BLaER1 (cell line): ENCODE data around the gene RPP25L.

Experiments used
- H3K27ac ChIP-seq: shearing (Covaris generic); formaldehyde crosslinking; 2 replicates; pipeline ENCODE4 v1.8.1; 2022
- H3K27me3 ChIP-seq: shearing (Covaris generic); formaldehyde crosslinking; 2 replicates; pipeline ENCODE4 v1.8.1; 2022
- H3K36me3 ChIP-seq: shearing (Covaris generic); formaldehyde crosslinking; 2 replicates; pipeline ENCODE4 v1.8.1; 2022
- H3K4me1 ChIP-seq: shearing (Covaris generic); formaldehyde crosslinking; 2 replicates; pipeline ENCODE4 v1.8.1; 2022
- H3K4me2 ChIP-seq: shearing (Covaris generic); formaldehyde crosslinking; 2 replicates; pipeline ENCODE4 v1.8.1; 2022
- H3K4me3 ChIP-seq: shearing (Covaris generic); formaldehyde crosslinking; 2 replicates; pipeline ENCODE4 v1.8.1; 2022
- H3K9ac ChIP-seq: shearing (Covaris generic); formaldehyde crosslinking; 2 replicates; pipeline ENCODE4 v1.8.1; 2022
- H3K9me3 ChIP-seq: shearing (Covaris generic); formaldehyde crosslinking; 2 replicates; pipeline ENCODE4 v1.8.1; 2022
- H4K20me1 ChIP-seq: shearing (Covaris generic); formaldehyde crosslinking; 2 replicates; pipeline ENCODE4 v1.8.1; 2022
- Cebpa-rat ChIP-seq: shearing (Covaris generic); IDR thresholded peaks from 2 replicates; pipeline ENCODE4 v1.8.1; 2022

The RPP25L gene

GRCh38 chr9:34628656-34629490 lies 17.0 kb upstream of the RPP25L start, which contains the start of gene ARID3C:
ARID3C (minus strand) TSS chr9:34629066; CDS start chr9:34628014, 1,052 bp downstream.
- Histone ChIP-seq H3K4me2 (peak within 1 kb of the TSS; percentile 66), H3K27ac (no peak within 1 kb of the TSS), H3K4me1 (peaks cover 14% of the 10 kb centered on the region), H3K9me3 (peaks cover 3% of the 10 kb centered on the region; the same call in 1 of the 2 replicates), H3K4me3 (peak within 1 kb of the TSS; percentile 52), H3K9ac (no peak within 1 kb of the TSS), H4K20me1 (peaks cover 70% of the 10 kb centered on the region), H3K27me3 (peaks cover 83% of the 10 kb centered on the region), H3K36me3 (no peaks in the 10 kb centered on the region)
- TF ChIP-seq Cebpa-rat, result no peak

DNA sequence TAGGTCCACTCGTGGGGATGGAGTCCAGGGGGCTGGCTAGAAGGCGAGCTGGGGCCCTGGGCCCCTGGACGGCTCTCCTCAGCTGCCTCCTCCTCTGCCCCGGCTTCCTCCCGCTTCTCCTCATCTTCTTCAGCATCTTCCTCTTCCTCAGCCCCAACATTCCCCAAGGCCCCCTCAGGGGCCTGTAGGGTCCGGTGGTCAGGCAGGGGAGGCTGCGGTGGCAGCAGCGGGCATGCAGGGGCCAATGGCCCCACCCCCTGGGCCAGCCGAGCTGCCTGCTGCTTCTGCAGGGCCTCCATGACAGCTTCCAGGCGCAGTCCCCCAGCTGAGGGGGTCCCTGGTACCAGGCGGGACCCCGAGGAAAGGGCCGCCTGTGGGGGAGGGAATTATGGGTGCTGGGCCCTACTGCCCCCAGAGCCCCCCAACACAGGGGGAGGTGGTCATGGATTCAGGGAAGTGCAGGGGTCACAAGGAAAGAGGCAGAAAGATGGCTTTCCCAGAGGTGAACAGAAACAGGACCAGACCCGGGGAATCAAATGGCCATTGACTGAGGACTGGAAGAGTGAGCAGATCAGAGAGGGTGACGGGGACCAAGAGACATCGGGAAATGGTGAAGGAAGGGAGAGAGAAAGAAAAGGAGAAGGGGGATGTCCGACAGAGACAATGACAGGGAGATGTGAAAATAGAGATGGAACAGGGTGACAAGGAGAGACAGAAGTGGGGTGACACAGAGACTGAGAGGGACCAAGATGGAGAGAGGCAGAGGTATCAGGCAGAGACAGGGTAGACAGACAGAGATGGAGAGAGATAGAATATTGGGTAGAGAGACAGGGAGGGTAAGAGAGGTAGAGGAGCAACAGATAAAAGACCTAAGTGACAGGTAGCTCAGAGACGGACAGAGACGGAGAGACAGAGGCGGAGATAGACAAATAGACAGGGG lies 16.1 kb upstream of the RPP25L start:
- H3K27me3 ChIP-seq, result peaks cover 92% of the 10 kb centered on the region
- H4K20me1 ChIP-seq, result peaks cover 62% of the 10 kb centered on the region
- peak overlapping the region; percentile 52 for H3K4me3 ChIP-seq
- H3K9me3 ChIP-seq, result peaks cover 10% of the 10 kb centered on the region
- H3K9ac ChIP-seq, result no peak overlapping the region
- H3K27ac ChIP-seq, result no peak overlapping the region
- H3K4me2 ChIP-seq, result peak overlapping the region; percentile 66; the same call in 1 of the 2 replicates
- H3K4me1 ChIP-seq, result peaks cover 11% of the 10 kb centered on the region
- H3K36me3 ChIP-seq, result no peaks in the 10 kb centered on the region
- no peak for TF ChIP-seq Cebpa-rat

DNA sequence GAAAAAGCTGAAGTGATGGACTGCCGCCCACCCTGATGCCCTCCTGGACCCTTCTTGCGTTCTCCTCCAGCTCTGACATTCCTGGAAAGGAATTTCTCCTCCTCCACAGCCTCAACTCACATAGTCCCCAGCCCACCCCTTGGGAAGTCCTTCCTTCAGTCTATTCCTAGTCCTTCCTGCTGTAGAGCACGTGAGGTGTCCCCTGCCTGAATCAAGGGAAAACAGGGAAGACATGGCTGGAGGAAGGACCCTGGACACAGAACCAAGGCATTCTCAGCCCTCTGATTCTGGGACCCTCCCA lies 13.2 kb upstream of the RPP25L start:
- Histone ChIP-seq H4K20me1 (peaks cover 35% of the 10 kb centered on the region), H3K27ac (no peak overlapping the region), H3K27me3 (peaks cover 100% of the 10 kb centered on the region), H3K4me1 (peaks cover 14% of the 10 kb centered on the region), H3K4me2 (no peak overlapping the region), H3K36me3 (no peaks in the 10 kb centered on the region), H3K9ac (no peak overlapping the region), H3K9me3 (peaks cover 34% of the 10 kb centered on the region), H3K4me3 (no peak overlapping the region)
- no peak for TF ChIP-seq Cebpa-rat

- Histone ChIP-seq H3K27me3 (peaks cover 100% of the 10 kb centered on the region), H3K4me3 (no peak overlapping the region)
Observed at GRCh38 chr9:34624475-34625185, 12.7 kb upstream of the RPP25L start.

GRCh38 chr9:34623374-34624235 lies 11.7 kb upstream of the RPP25L start:
- H3K9ac ChIP-seq, result no peak overlapping the region
- no peak overlapping the region for H3K4me2 ChIP-seq
- H3K9me3 ChIP-seq, result peaks cover 37% of the 10 kb centered on the region
- 0 out of 2 replicates have a peak overlapping the region, but pooled peaks have one; percentile 28 for H3K4me3 ChIP-seq
- no peaks in the 10 kb centered on the region for H3K36me3 ChIP-seq
- peaks cover 98% of the 10 kb centered on the region for H3K27me3 ChIP-seq
- no peak overlapping the region for H3K27ac ChIP-seq
- peaks cover 20% of the 10 kb centered on the region for H4K20me1 ChIP-seq
- peaks cover 19% of the 10 kb centered on the region for H3K4me1 ChIP-seq
- TF ChIP-seq Cebpa-rat, result no peak

More at GRCh38 chr9:34624475-34625185, 12.7 kb upstream of the RPP25L start:
- Histone ChIP-seq H3K27ac (no peak overlapping the region), H3K36me3 (no peaks in the 10 kb centered on the region), H3K4me2 (no peak overlapping the region), H3K9me3 (peaks cover 37% of the 10 kb centered on the region), H3K4me1 (peaks cover 17% of the 10 kb centered on the region), H3K9ac (no peak overlapping the region), H4K20me1 (peaks cover 30% of the 10 kb centered on the region)
- no peak for TF ChIP-seq Cebpa-rat

GRCh38 chr9:34620061-34620994 lies 8.4 kb upstream of the RPP25L start, which contains the start of gene DCTN3:
DCTN3 (minus strand) TSS chr9:34620495; CDS start chr9:34620464, 31 bp downstream.
- H3K4me1 ChIP-seq, result peaks cover 11% of the 10 kb centered on the region
- peaks cover 71% of the 10 kb centered on the region for H3K27me3 ChIP-seq
- TF ChIP-seq Cebpa-rat, result no peak
- no peak within 1 kb of the TSS for H3K27ac ChIP-seq
- H3K4me3 ChIP-seq, result peak within 1 kb of the TSS; percentile 74
- peak within 1 kb of the TSS; percentile 69 for H3K9ac ChIP-seq
- peak within 1 kb of the TSS; percentile 79 for H3K4me2 ChIP-seq
- no peaks in the 10 kb centered on the region for H4K20me1 ChIP-seq
- H3K36me3 ChIP-seq, result peaks cover 24% of the 10 kb centered on the region; the same call in 1 of the 2 replicates
- H3K9me3 ChIP-seq, result peaks cover 37% of the 10 kb centered on the region

- H3K4me1 ChIP-seq, result peaks cover 26% of the 10 kb centered on the region
- peaks cover 37% of the 10 kb centered on the region; the same call in 1 of the 2 replicates for H3K36me3 ChIP-seq
- no peak for TF ChIP-seq Cebpa-rat
- H3K9me3 ChIP-seq, result peaks cover 4% of the 10 kb centered on the region
- H3K4me3 ChIP-seq, result no peak overlapping the region
- H3K27ac ChIP-seq, result no peak overlapping the region
- H3K9ac ChIP-seq, result no peak overlapping the region
- H4K20me1 ChIP-seq, result no peaks in the 10 kb centered on the region
- no peak overlapping the region for H3K4me2 ChIP-seq
- peaks cover 19% of the 10 kb centered on the region for H3K27me3 ChIP-seq
Observed at GRCh38 chr9:34615132-34615531, 3.2 kb upstream of the RPP25L start.
